Caco-2 (cell line): Measurements from ENCODE around the gene NFATC2. TPM values are rescaled to one million over a fixed set of nuclear protein-coding genes. Genes with fewer than 3 reads are reported as not detected.

Experiments used
- BruUV-seq: library from RNA; stranded (reverse); fragments of 400-500 nt; replicated peaks from 2 replicates; lab custom pipeline; 2021; lab: Mats Ljungman, UMichigan
- CTCF ChIA-PET: fragments of 300-600 bp; sonication (Branson Sonifier 250); formaldehyde crosslinking; loops from one replicate; lab custom pipeline; 2022; ENCODE audit warnings: antibody characterized with exemption; lab: Charles Lee
- POLR2A ChIA-PET: fragments of 300-600 bp; sonication (Branson Sonifier 250); formaldehyde crosslinking; loops from one replicate; lab custom pipeline; 2022; ENCODE audit warnings: antibody characterized with exemption; lab: Charles Lee
- DNase-seq, 2 experiments: peaks; one replicate each; pipeline versions ENCODE4 v3.0.0 to v3.0.0-alpha.2; 2020 to 2022
- H3K27me3 ChIP-seq: replicated peaks from 2 replicates; pipeline ENCODE4 v1.6.0; 2011; ENCODE audit warnings: low read length; ENCODE audit not compliant: control insufficient read depth, insufficient read depth
- H3K36me3 ChIP-seq: 2 replicates; pipeline ENCODE4 v1.5.1; 2011; ENCODE audit warnings: low read length; ENCODE audit not compliant: control insufficient read depth, insufficient read depth
- H3K4me1 ChIP-seq: fragments of 250-450 bp; sonication (Bioruptor Pico); 2 replicates; pipeline ENCODE4 v1.5.1; 2020; ENCODE audit warnings: mild to moderate bottlenecking
- H3K4me3 ChIP-seq: 2 replicates; pipeline ENCODE4 v1.5.1; 2011; ENCODE audit warnings: low read depth, mild to moderate bottlenecking, control low read depth, low read length
- H3K9me3 ChIP-seq: fragments of 250-450 bp; sonication (Bioruptor Pico); 2 replicates; pipeline ENCODE4 v1.5.1; 2020; ENCODE audit warnings: mild to moderate bottlenecking, moderate library complexity
- H3K27ac Mint-ChIP-seq: one replicate; pipeline ENCODE4 v1.8.0; 2022; ENCODE audit warnings: mixed read lengths; ENCODE audit not compliant: unreplicated experiment
- H3K27me3 Mint-ChIP-seq: one replicate; pipeline ENCODE4 v1.8.0; 2022; ENCODE audit warnings: mixed read lengths; ENCODE audit not compliant: insufficient read depth, unreplicated experiment
- H3K36me3 Mint-ChIP-seq: one replicate; pipeline ENCODE4 v1.8.0; 2022; ENCODE audit warnings: mild to moderate bottlenecking, mixed read lengths; ENCODE audit not compliant: insufficient read depth, unreplicated experiment
- H3K4me1 Mint-ChIP-seq: one replicate; pipeline ENCODE4 v1.8.0; 2022; ENCODE audit warnings: low read depth, mixed read lengths; ENCODE audit not compliant: unreplicated experiment
- H3K4me3 Mint-ChIP-seq: one replicate; pipeline ENCODE4 v1.8.0; 2022; ENCODE audit warnings: mild to moderate bottlenecking, moderate library complexity, mixed read lengths; ENCODE audit not compliant: unreplicated experiment
- H3K9me3 Mint-ChIP-seq: one replicate; pipeline ENCODE4 v1.8.0; 2022; ENCODE audit warnings: mixed read lengths; ENCODE audit not compliant: unreplicated experiment
- intact Hi-C: fragments of 100-400 bp; cut with micrococcal nuclease; formaldehyde crosslinking; loops from one replicate; pipeline ENCODE4 v1.10.0; 2022; ENCODE audit not compliant: unreplicated experiment
- total RNA-seq: library from RNA; stranded (reverse); gene quantifications from 2 replicates; pipeline ENCODE4 v1.2.3, GENCODE V29; 2022
- TF ChIP-seq, protein P1 (sequence below), 2 experiments: fragments of 200-600 bp in 1 of 2; IDR thresholded peaks; 1 replicate in 1 of 2; 2 replicates in 1 of 2; pipeline versions ENCODE4 v1.5.1 to v1.8.0; 2011 to 2022; ENCODE audit warnings: antibody characterized with exemption in 1 of 2, control low read depth in 1 of 2, inconsistent platforms in 1 of 2, low read depth in 1 of 2, low read length in 1 of 2, mild to moderate bottlenecking in 1 of 2, moderate library complexity in 1 of 2; ENCODE audit not compliant: insufficient read depth in 1 of 2, severe bottlenecking in 1 of 2, unreplicated experiment in 1 of 2

The NFATC2 gene
- total RNA-seq, 1 experiment from 2014 or later = 20.8 TPM

DNA sequence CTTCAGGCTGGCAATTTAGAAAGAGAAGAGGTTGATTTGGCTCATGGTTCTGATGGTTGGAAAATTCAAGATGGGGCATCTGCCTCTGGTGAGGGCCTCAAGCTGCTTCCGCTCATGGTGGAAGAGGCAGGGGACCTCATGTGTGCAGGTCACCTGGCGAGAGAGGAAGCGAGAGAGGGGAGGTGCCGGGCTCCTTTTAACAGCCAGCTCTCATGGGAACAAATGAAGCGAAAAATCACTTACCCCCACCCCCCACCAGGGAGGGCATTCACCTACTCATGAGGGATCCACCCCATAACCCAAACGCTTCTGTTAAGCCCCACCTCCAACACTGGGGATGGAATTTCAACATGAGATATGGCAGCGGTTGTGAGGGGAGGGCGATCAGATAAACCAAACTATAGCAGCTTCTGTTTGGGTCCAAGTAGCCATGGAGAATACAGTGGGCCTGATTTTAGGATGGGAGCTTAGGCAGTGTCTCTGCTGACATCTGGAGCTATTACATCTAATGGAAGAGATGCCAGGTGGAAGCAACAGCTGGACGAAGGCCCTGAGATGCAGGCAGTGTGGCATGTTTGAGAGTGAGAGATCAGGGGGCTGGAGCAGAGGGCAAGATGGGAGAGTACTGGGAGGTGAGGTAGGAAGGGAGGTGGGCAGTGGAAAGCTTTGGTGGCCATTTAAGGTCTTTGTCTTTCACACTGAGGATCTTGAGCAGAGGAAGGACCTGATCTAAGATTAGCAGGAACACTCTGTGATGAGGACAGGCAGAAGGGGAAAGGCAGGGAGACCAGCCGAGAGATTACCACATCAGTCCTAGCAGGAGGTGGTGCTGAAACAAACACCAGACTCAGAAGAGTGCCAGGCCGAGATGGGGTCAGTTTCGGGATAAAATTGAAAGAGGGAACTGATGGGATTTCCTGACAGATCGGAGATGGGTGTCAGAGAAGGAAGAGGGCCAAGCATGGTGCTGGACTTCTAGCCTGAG, 161.8 kb downstream of the NFATC2 start:
- Mint-ChIP-seq H3K27ac (no peak overlapping the region), H3K4me1 (peaks cover 18% of the 10 kb centered on the region), H3K36me3 (no peaks in the 10 kb centered on the region), H3K4me3 (no peak overlapping the region), H3K27me3 (no peaks in the 10 kb centered on the region), H3K9me3 (no peaks in the 10 kb centered on the region)
- Histone ChIP-seq H3K4me3 (no peak overlapping the region), H3K9me3 (no peaks in the 10 kb centered on the region), H3K36me3 (no peaks in the 10 kb centered on the region), H3K4me1 (no peaks in the 10 kb centered on the region; the same call in 1 of the 2 replicates), H3K27me3 (no peaks in the 10 kb centered on the region)
- no TSS peak for BruUV-seq
- POLR2A ChIA-PET = no interaction called here
- intact Hi-C loops = no loop called here
- TF ChIP-seq, protein P1, sequence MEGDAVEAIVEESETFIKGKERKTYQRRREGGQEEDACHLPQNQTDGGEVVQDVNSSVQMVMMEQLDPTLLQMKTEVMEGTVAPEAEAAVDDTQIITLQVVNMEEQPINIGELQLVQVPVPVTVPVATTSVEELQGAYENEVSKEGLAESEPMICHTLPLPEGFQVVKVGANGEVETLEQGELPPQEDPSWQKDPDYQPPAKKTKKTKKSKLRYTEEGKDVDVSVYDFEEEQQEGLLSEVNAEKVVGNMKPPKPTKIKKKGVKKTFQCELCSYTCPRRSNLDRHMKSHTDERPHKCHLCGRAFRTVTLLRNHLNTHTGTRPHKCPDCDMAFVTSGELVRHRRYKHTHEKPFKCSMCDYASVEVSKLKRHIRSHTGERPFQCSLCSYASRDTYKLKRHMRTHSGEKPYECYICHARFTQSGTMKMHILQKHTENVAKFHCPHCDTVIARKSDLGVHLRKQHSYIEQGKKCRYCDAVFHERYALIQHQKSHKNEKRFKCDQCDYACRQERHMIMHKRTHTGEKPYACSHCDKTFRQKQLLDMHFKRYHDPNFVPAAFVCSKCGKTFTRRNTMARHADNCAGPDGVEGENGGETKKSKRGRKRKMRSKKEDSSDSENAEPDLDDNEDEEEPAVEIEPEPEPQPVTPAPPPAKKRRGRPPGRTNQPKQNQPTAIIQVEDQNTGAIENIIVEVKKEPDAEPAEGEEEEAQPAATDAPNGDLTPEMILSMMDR (IDR thresholded peaks at IDR 0.05; ENCODE audit: insufficient read depth in 1 of 2, low read depth in 1 of 2, low read length in 1 of 2, severe bottlenecking in 1 of 2, unreplicated experiment in 1 of 2) = no peak
- no peak for DNase-seq
- CTCF ChIA-PET = interaction anchor here (0.5 to 1.2 kb wide), 4 partner anchors 10 to 393 kb away, joined by 3 to 4 read pairs (median 3); no protein-coding TSS in a partner anchor

DNA sequence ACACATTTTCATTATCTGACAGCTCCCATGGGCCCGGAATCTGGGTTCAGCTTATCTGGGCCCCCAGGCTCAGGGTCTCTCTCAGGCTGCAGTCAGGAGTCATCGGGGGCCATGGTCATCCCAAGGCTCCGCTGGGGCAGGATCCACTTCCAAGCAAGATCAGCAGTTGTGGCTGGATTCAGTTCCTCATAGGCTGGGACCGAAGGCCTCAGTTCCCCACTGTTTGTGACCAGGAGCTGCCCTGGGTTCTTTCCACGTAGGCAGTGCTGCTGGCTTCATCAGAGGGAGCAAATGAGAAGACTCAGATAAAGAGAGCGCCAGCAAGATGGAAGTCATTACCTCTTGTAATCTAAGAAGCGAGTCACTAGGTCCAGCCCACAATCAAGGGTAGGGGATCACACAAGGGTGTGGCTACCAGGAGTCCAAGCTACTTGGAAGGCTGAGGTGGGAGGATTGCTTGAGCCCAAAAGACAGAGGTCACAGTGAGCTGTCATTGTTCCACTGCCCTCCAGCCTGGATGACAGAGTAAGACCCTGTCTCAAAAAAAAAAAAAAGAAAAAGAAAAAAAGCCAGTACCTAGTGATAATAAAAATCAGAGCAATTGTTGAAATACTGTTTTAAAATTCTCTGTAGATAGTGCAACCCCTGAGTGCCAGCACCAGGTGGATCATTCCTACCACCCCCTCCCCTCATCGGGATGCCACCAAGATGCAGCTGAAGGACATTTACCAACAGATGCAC, 162.7 kb downstream of the NFATC2 start:
- no peak overlapping the region for H3K4me3 ChIP-seq
- H3K36me3 ChIP-seq = no peaks in the 10 kb centered on the region
- peaks cover 18% of the 10 kb centered on the region for H3K4me1 Mint-ChIP-seq
- H3K4me3 Mint-ChIP-seq = no peak overlapping the region
- TF ChIP-seq, protein P1 (IDR thresholded peaks at IDR 0.05; ENCODE audit: insufficient read depth in 1 of 2, low read depth in 1 of 2, low read length in 1 of 2, severe bottlenecking in 1 of 2, unreplicated experiment in 1 of 2) = no peak
- no peaks in the 10 kb centered on the region for H3K36me3 Mint-ChIP-seq
- intact Hi-C loops = no loop called here
- CTCF ChIA-PET = interaction anchor here (0.5 to 0.6 kb wide), 3 partner anchors 11 to 681 kb away, joined by 3 to 5 read pairs (median 3); no protein-coding TSS in a partner anchor
- H3K27me3 ChIP-seq = no peaks in the 10 kb centered on the region
- BruUV-seq = no TSS peak
- H3K9me3 ChIP-seq = no peaks in the 10 kb centered on the region
- no peak overlapping the region for H3K27ac Mint-ChIP-seq
- DNase-seq = no peak
- H3K9me3 Mint-ChIP-seq = no peaks in the 10 kb centered on the region
- H3K4me1 ChIP-seq = no peaks in the 10 kb centered on the region; the same call in 1 of the 2 replicates
- POLR2A ChIA-PET = no interaction called here
- H3K27me3 Mint-ChIP-seq = no peaks in the 10 kb centered on the region
